Measurements from ENCODE around the gene DUSP16. TPM values are rescaled to one million over a fixed set of nuclear protein-coding genes. Genes with fewer than 3 reads are reported as not detected.

Gene DUSP16
- total RNA-seq, 1 donor = 12.1 TPM

GRCh38 chr12:12562016-12562483 is 613 bp downstream of the DUSP16 start:
- DNase-seq (ENCODE audit: low read depth) = peak; percentile 50
- peak overlapping the region; percentile 86 for H3K4me3 ChIP-seq (ENCODE audit: low read depth, low read length)
- TF ChIP-seq, protein P1, sequence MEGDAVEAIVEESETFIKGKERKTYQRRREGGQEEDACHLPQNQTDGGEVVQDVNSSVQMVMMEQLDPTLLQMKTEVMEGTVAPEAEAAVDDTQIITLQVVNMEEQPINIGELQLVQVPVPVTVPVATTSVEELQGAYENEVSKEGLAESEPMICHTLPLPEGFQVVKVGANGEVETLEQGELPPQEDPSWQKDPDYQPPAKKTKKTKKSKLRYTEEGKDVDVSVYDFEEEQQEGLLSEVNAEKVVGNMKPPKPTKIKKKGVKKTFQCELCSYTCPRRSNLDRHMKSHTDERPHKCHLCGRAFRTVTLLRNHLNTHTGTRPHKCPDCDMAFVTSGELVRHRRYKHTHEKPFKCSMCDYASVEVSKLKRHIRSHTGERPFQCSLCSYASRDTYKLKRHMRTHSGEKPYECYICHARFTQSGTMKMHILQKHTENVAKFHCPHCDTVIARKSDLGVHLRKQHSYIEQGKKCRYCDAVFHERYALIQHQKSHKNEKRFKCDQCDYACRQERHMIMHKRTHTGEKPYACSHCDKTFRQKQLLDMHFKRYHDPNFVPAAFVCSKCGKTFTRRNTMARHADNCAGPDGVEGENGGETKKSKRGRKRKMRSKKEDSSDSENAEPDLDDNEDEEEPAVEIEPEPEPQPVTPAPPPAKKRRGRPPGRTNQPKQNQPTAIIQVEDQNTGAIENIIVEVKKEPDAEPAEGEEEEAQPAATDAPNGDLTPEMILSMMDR (IDR thresholded peaks at IDR 0.05; ENCODE audit: insufficient read depth, low read depth, low read length) = no peak

DNA sequence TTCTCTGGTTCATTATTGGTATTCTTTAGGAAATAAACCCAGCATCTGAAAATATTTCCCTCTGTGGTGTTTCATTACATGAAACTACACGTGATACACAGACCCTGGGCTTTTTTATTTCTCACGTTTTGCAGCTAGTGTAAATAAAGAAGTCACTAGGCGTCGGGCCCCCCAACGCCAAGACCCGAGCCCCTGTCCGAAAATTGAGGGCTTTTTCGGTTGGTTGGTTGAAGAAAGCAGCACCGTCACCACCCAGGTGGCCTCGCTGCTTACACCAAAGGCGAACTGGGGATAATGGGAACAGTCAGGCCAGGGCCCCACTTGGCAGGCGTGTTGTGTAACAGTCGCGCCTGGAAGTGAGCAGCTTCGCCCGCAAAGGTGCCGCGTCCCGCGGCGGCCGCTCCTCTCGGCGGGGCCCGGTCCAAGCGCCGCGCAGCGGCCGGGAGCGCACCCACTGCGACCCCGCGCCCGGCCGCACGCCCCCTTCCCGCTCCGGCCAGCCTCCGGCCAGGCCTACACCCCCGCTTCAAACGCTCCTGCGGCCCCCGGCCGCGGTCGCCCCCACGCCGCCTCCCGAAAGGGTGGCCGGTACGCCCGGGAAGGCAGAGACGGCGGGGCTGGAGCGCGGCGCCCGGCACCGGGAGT is 1.2 kb downstream of the DUSP16 start:
- TF ChIP-seq, protein P1 (IDR thresholded peaks at IDR 0.05; ENCODE audit: insufficient read depth, low read depth, low read length) = no peak
- H3K4me3 ChIP-seq (ENCODE audit: low read depth, low read length) = peak overlapping the region; percentile 86
- DNase-seq (ENCODE audit: low read depth) = peak; percentile 66

DNA sequence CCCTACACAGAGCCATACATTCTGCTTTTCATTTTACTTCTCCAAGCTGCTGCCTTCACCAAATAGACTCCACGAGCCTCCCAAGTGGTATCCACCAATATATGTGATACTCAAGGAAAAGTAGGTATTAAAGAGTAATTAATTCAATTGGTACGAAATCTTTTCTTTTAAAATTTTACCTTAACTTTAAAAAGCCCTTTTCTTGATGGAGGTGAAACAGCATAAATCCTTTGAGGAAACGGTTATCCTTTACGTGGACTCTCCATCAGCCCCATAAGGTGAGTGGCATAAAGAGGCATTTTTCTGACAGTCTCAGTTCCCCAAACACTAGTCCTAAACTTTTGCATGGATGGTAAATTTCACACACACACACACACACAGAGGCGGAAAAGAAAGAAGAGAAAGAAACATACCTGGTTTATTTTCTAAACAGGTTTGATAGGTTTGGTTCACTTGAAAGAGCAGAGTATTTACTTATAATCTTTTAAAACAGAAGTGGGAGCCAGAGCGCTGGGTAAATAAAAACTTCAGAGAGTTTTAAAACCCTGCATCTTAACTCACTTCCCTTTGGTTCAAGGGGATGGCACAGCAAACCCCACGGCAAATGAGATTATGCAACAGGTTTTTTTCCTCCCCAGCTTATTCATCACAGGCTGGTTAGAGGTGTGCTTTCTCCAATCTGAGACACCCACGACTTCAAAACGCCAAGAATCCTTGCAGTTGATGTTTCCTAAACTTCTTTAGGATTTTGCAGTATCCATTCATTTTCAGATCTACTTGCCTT is 1.9 kb downstream of the DUSP16 start:
- TF ChIP-seq, protein P1 (IDR thresholded peaks at IDR 0.05; ENCODE audit: insufficient read depth, low read depth, low read length) = no peak
- peak overlapping the region; percentile 86 for H3K4me3 ChIP-seq (ENCODE audit: low read depth, low read length)
- DNase-seq (ENCODE audit: low read depth) = peak; percentile 83

- no peak overlapping the region for H3K4me3 ChIP-seq (ENCODE audit: low read depth, low read length)
- DNase-seq (ENCODE audit: low read depth) = no peak
- TF ChIP-seq, protein P1 (IDR thresholded peaks at IDR 0.05; ENCODE audit: insufficient read depth, low read depth, low read length) = no peak
Measured at GRCh38 chr12:12559719-12560296, 2.9 kb downstream of the DUSP16 start.

GRCh38 chr12:12558291-12558690 is 4.4 kb downstream of the DUSP16 start:
- no peak for DNase-seq (ENCODE audit: low read depth)
- TF ChIP-seq, protein P1 (IDR thresholded peaks at IDR 0.05; ENCODE audit: insufficient read depth, low read depth, low read length) = no peak
- H3K4me3 ChIP-seq (ENCODE audit: low read depth, low read length) = no peak overlapping the region

GRCh38 chr12:12557733-12558132 is 4.9 kb downstream of the DUSP16 start:
- TF ChIP-seq, protein P1 (IDR thresholded peaks at IDR 0.05; ENCODE audit: insufficient read depth, low read depth, low read length) = no peak
- no peak for DNase-seq (ENCODE audit: low read depth)
- H3K4me3 ChIP-seq (ENCODE audit: low read depth, low read length) = no peak overlapping the region

Data from fibroblast of villous mesenchyme (primary cell).